IMR-90 (cell line): ENCODE measurements around the gene KRTAP12-3. TPM values are rescaled to one million over a fixed set of nuclear protein-coding genes. Genes with fewer than 3 reads are reported as not detected.
A peak's percentile ranks its signal among the peaks of the same experiment; 100 is the strongest.

Experiments used
- ATAC-seq: fragments of 200-7000 bp; cut with Tn5 transposase; 2 replicates; pipeline ENCODE4 v1.9.1; 2020; ENCODE audit warnings: low read depth, mild to moderate bottlenecking, moderate library complexity
- BruUV-seq: library from RNA; stranded (reverse); fragments of 400-500 nt; replicated peaks from 2 replicates; lab custom pipeline; 2021; lab: Mats Ljungman, UMichigan
- CTCF ChIA-PET: fragments of 300-600 bp; formaldehyde crosslinking; extraction: SDS; loops from one replicate; lab custom pipeline; 2021; ENCODE audit warnings: antibody characterized with exemption; lab: Yijun Ruan, JAX
- POLR2A ChIA-PET: fragments of 300-600 bp; sonication (Branson Sonifier 250); formaldehyde crosslinking; loops from one replicate; lab custom pipeline; 2022; ENCODE audit warnings: antibody characterized with exemption; ENCODE audit not compliant: unreplicated experiment; lab: Charles Lee
- DNase-seq: peaks from one replicate; pipeline ENCODE4 v3.0.0; 2013
- H2AFZ ChIP-seq: replicated peaks from 2 replicates; pipeline ENCODE3; 2013; ENCODE audit warnings: low read length, mild to moderate bottlenecking; ENCODE audit not compliant: poor library complexity
- H2AK5ac ChIP-seq: 2 replicates; pipeline ENCODE4 v1.6.1; 2013; ENCODE audit warnings: low read depth, low read length, inconsistent platforms
- H2AK9ac ChIP-seq: replicated peaks from 2 replicates; pipeline ENCODE3; 2013; ENCODE audit warnings: mild to moderate bottlenecking, low read depth, low read length, moderate library complexity; ENCODE audit not compliant: poor library complexity
- H2BK120ac ChIP-seq: 2 replicates; pipeline ENCODE4 v1.6.1; 2013; ENCODE audit warnings: low read depth, low read length, inconsistent platforms
- H2BK15ac ChIP-seq: 3 replicates; pipeline ENCODE4 v1.6.1; 2013; ENCODE audit warnings: low read depth, low read length, inconsistent platforms
- H2BK20ac ChIP-seq: 2 replicates; pipeline ENCODE4 v1.6.1; 2013; ENCODE audit warnings: low read depth, mild to moderate bottlenecking, inconsistent platforms, low read length, moderate library complexity
- H2BK5ac ChIP-seq: 2 replicates; pipeline ENCODE4 v1.6.1; 2013; ENCODE audit warnings: mild to moderate bottlenecking, low read depth, low read length, inconsistent platforms; ENCODE audit not compliant: poor library complexity, severe bottlenecking
- H3K14ac ChIP-seq: replicated peaks from 2 replicates; pipeline ENCODE4 v1.6.1; 2013; ENCODE audit warnings: low read depth, low read length, inconsistent platforms
- H3K18ac ChIP-seq: 2 replicates; pipeline ENCODE4 v1.6.1; 2013; ENCODE audit warnings: low read depth, low read length, control low read depth
- H3K23ac ChIP-seq: 2 replicates; pipeline ENCODE4 v1.6.1; 2013; ENCODE audit warnings: low read depth, low read length, inconsistent platforms
- H3K27ac ChIP-seq: 2 replicates; pipeline ENCODE4 v1.5.1; 2013; ENCODE audit warnings: mild to moderate bottlenecking, control low read depth, low read length; ENCODE audit not compliant: insufficient read depth
- H3K27me3 ChIP-seq: 2 replicates; pipeline ENCODE4 v1.6.1; 2013; ENCODE audit warnings: low read length; ENCODE audit not compliant: control insufficient read depth, insufficient read depth
- H3K36me3 ChIP-seq: 2 replicates; pipeline ENCODE4 v1.6.1; 2013; ENCODE audit warnings: low read length, mixed read lengths; ENCODE audit not compliant: control insufficient read depth, insufficient read depth
- H3K4ac ChIP-seq: 2 replicates; pipeline ENCODE4 v1.6.1; 2013; ENCODE audit warnings: low read depth, low read length, inconsistent platforms
- H3K4me1 ChIP-seq: 2 replicates; pipeline ENCODE4 v1.6.1; 2013; ENCODE audit warnings: low read length, mixed read lengths; ENCODE audit not compliant: control insufficient read depth, insufficient read depth
- H3K4me2 ChIP-seq: 2 replicates; pipeline ENCODE4 v1.6.1; 2013; ENCODE audit warnings: low read depth, mild to moderate bottlenecking, control low read depth, low read length, moderate library complexity
- H3K4me3 ChIP-seq: 2 replicates; pipeline ENCODE4 v1.5.1; 2013; ENCODE audit warnings: low read depth, mild to moderate bottlenecking, control low read depth, low read length, moderate library complexity; ENCODE audit not compliant: insufficient read depth
- H3K56ac ChIP-seq: 2 replicates; pipeline ENCODE4 v1.6.1; 2013; ENCODE audit warnings: low read length, inconsistent platforms; ENCODE audit not compliant: insufficient read depth; ENCODE audit errors: extremely low read depth
- H3K79me1 ChIP-seq, 2 experiments: 2 replicates each; pipeline ENCODE4 v1.6.1; 2013; ENCODE audit warnings: low read length in 2 of 2, inconsistent platforms in 1 of 2, low read depth in 1 of 2
- H3K9ac ChIP-seq: 2 replicates; pipeline ENCODE4 v1.6.1; 2013; ENCODE audit warnings: low read depth, low read length, control low read depth
- H3K9me1 ChIP-seq: 2 replicates; pipeline ENCODE4 v1.6.1; 2013; ENCODE audit warnings: low read length, inconsistent platforms; ENCODE audit not compliant: insufficient read depth
- H3K9me3 ChIP-seq: 2 replicates; pipeline ENCODE4 v1.6.1; 2013; ENCODE audit warnings: low read length; ENCODE audit not compliant: control insufficient read depth, insufficient read depth
- H4K20me1 ChIP-seq: 2 replicates; pipeline ENCODE4 v1.6.1; 2013; ENCODE audit warnings: low read length, inconsistent platforms; ENCODE audit not compliant: insufficient read depth
- H4K5ac ChIP-seq: 2 replicates; pipeline ENCODE4 v1.6.1; 2013; ENCODE audit warnings: mild to moderate bottlenecking, low read depth, low read length, control low read depth
- H4K8ac ChIP-seq, 2 experiments: 2 replicates each; pipeline ENCODE4 v1.6.1; 2013; ENCODE audit warnings: low read depth in 2 of 2, low read length in 2 of 2, control low read depth in 1 of 2, inconsistent platforms in 1 of 2
- H4K91ac ChIP-seq: 2 replicates; pipeline ENCODE4 v1.6.1; 2013; ENCODE audit warnings: low read depth, low read length, inconsistent platforms; ENCODE audit not compliant: insufficient read depth
- CHD1 ChIP-seq: IDR thresholded peaks from 2 replicates; pipeline ENCODE4 v1.6.1; 2012; ENCODE audit warnings: low read depth, low read length, improper control_type of control experiment
- MXI1 ChIP-seq: IDR thresholded peaks from 2 replicates; pipeline ENCODE4 v1.6.1; 2012; ENCODE audit warnings: low read depth, mild to moderate bottlenecking, low read length, moderate library complexity, borderline replicate concordance
- NFE2L2 ChIP-seq: fragments of 150-350 bp; IDR thresholded peaks from 2 replicates; pipeline ENCODE4 v1.6.1; 2016; ENCODE audit warnings: low read depth, mild to moderate bottlenecking, low read length
- POLR2A ChIP-seq: IDR thresholded peaks from 2 replicates; pipeline ENCODE4 v1.6.1; 2012; ENCODE audit warnings: mild to moderate bottlenecking, low read depth, low read length
- RCOR1 ChIP-seq: IDR thresholded peaks from 2 replicates; pipeline ENCODE4 v1.6.1; 2012; ENCODE audit warnings: mild to moderate bottlenecking, low read length, improper control_type of control experiment; ENCODE audit not compliant: insufficient replicate concordance
- RFX5 ChIP-seq: IDR thresholded peaks from 2 replicates; pipeline ENCODE4 v1.8.0; 2012; ENCODE audit warnings: low read depth, mild to moderate bottlenecking, low read length, moderate library complexity
- WGBS, 2 experiments: methylation state at CpG; one replicate each; pipeline versions ENCODE4 v1.1.5 to v1.1.7; 2013; ENCODE audit warnings: missing lambda C conversion rate in 2 of 2; ENCODE audit not compliant: insufficient read length in 1 of 2; ENCODE audit errors: extremely low coverage in 2 of 2; 5-methylcytosine and 5-hydroxymethylcytosine counted together
- dilution Hi-C: fragments of 300-500 bp; cut with HindIII; formaldehyde crosslinking; loops from one replicate; pipeline ENCODE4 v1.14.3; 2018; ENCODE audit warnings: low sequenced_read_pairs; ENCODE audit not compliant: unreplicated experiment
- in situ Hi-C: fragments of 300-500 bp; cut with MboI; formaldehyde crosslinking; loops from 3 replicates; pipeline ENCODE4 v1.14.3; 2019; ENCODE audit warnings: low sequenced_read_pairs, inconsistent platforms, mixed read lengths
- intact Hi-C: fragments of 100-400 bp; cut with micrococcal nuclease; formaldehyde crosslinking; loops from 2 replicates; pipeline ENCODE4 v1.10.0; 2022
- polyA plus RNA-seq, 3 experiments: library from polyadenylated mRNA; depleted of rRNA; stranded (reverse); fragments of >200 nt; gene quantifications; 2 replicates each; pipeline ENCODE4 v1.2.3, GENCODE V29; 2012; ENCODE audit warnings: low replicate concordance in 1 of 3
- total RNA-seq: library from RNA; depleted of rRNA; stranded (reverse); fragments of >200 nt; gene quantifications from 2 replicates; pipeline ENCODE4 v1.2.3, GENCODE V29; 2012
- TF ChIP-seq, protein P1 (sequence below): fragments of 150-350 bp; IDR thresholded peaks from 2 replicates; pipeline ENCODE4 v1.6.1; 2016; ENCODE audit warnings: low read depth, mild to moderate bottlenecking, low read length, moderate library complexity, borderline replicate concordance
- TF ChIP-seq, protein P2 (sequence below): conservative IDR thresholded peaks from 2 replicates; pipeline ENCODE4 v1.5.1; 2012; ENCODE audit warnings: mild to moderate bottlenecking, low read depth, low read length, improper control_type of control experiment

KRTAP12-3 gene
- total and polyA plus RNA-seq, 2 of the 4 experiments (the other 2 are of a cell fraction) = not detected

DNA sequence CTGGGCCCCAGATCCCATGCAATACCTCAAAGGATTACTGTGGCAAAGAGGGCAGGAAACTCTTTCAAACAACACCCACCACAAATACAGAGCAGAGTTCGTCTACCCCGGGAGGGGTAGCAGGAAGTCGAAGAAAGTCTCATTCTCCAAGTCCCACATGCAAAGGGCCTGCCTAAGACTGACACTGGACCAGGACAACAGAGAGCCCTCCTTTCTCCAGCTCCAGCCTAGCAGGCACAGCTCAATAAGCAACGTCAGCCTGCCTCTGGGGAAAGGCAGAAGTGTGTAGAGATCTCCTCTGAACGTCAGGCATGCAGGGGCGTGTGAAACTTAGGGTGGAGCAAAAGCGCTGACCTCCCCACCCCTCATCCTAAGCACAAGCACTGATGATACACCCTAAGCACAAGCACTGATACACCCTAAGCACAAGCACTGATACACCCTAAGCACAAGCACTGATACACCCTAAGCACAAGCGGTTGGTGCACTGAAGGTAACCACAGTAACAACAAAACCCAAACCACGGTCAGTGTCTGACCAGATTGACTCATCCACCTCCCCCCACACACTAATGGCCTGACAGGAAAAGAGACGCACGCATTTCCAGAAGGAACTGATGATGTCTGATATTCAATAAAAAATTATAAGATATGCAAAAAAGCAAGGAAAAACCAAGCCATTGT is 1.3 kb downstream of the KRTAP12-3 start:
- no CpG with 5 or more reads among the region's 11 CpGs for WGBS, 2 experiments
- no peak overlapping the region for H3K9ac ChIP-seq
- peaks cover 3% of the 10 kb centered on the region for H3K9me3 ChIP-seq
- no peaks in the 10 kb centered on the region for H3K36me3 ChIP-seq
- H3K27ac ChIP-seq = no peak overlapping the region
- no peak overlapping the region for H3K4me2 ChIP-seq
- intact Hi-C loops = loop anchor here (10.0 kb wide), 1 partner anchor 56 kb away; the partner anchor contains the start of gene TSPEAR
- no peak overlapping the region for H2BK15ac ChIP-seq
- H4K20me1 ChIP-seq = no peaks in the 10 kb centered on the region
- no peak overlapping the region for H3K56ac ChIP-seq
- H3K4ac ChIP-seq = no peak overlapping the region
- in situ Hi-C loops = no loop called here
- no peak overlapping the region for H2BK5ac ChIP-seq
- POLR2A ChIA-PET = no interaction called here
- no peaks in the 10 kb centered on the region for H3K4me1 ChIP-seq
- BruUV-seq = no TSS peak
- no peak overlapping the region for H2BK20ac ChIP-seq
- H3K18ac ChIP-seq = no peak overlapping the region
- H4K5ac ChIP-seq = no peak overlapping the region
- H2AK5ac ChIP-seq = no peak overlapping the region
- H3K27me3 ChIP-seq = peaks cover 2% of the 10 kb centered on the region; the same call in 1 of the 2 replicates
- H2AFZ ChIP-seq = peak overlapping the region; percentile 14
- no peak overlapping the region for H4K91ac ChIP-seq
- H2AK9ac ChIP-seq = no peak overlapping the region
- H3K14ac ChIP-seq = no peak overlapping the region
- ATAC-seq (no peak), DNase-seq (no peak)
- no peaks in the 10 kb centered on the region for H3K9me1 ChIP-seq
- CTCF ChIA-PET = no interaction called here
- H3K23ac ChIP-seq = no peak overlapping the region
- H3K79me1 ChIP-seq = no peaks in the 10 kb centered on the region
- H2BK120ac ChIP-seq = no peak overlapping the region
- TF ChIP-seq, protein P1, sequence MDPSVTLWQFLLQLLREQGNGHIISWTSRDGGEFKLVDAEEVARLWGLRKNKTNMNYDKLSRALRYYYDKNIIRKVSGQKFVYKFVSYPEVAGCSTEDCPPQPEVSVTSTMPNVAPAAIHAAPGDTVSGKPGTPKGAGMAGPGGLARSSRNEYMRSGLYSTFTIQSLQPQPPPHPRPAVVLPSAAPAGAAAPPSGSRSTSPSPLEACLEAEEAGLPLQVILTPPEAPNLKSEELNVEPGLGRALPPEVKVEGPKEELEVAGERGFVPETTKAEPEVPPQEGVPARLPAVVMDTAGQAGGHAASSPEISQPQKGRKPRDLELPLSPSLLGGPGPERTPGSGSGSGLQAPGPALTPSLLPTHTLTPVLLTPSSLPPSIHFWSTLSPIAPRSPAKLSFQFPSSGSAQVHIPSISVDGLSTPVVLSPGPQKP = no peak
- TF ChIP-seq MXI1 = no peak
- no peak for TF ChIP-seq RFX5
- TF ChIP-seq NFE2L2 = no peak
- TF ChIP-seq, protein P2, sequence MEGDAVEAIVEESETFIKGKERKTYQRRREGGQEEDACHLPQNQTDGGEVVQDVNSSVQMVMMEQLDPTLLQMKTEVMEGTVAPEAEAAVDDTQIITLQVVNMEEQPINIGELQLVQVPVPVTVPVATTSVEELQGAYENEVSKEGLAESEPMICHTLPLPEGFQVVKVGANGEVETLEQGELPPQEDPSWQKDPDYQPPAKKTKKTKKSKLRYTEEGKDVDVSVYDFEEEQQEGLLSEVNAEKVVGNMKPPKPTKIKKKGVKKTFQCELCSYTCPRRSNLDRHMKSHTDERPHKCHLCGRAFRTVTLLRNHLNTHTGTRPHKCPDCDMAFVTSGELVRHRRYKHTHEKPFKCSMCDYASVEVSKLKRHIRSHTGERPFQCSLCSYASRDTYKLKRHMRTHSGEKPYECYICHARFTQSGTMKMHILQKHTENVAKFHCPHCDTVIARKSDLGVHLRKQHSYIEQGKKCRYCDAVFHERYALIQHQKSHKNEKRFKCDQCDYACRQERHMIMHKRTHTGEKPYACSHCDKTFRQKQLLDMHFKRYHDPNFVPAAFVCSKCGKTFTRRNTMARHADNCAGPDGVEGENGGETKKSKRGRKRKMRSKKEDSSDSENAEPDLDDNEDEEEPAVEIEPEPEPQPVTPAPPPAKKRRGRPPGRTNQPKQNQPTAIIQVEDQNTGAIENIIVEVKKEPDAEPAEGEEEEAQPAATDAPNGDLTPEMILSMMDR = no peak
- TF ChIP-seq POLR2A = no peak
- TF ChIP-seq CHD1 = no peak
- TF ChIP-seq RCOR1 = no peak
- dilution Hi-C loops = no loop called here
- H4K8ac ChIP-seq = no peak overlapping the region
- H3K4me3 ChIP-seq = no peak overlapping the region
